Occipital lobe (tissue), 2 donors: ENCODE results near the gene OCIAD1. TPM values are rescaled to one million over a fixed set of nuclear protein-coding genes. Genes with fewer than 3 reads are reported as not detected.
"Not testable (repeated sequence)": the region's sequence is repeated elsewhere in the genome, so short reads cannot be mapped to it uniquely, and the experiment has no call there.

Source experiments
- DNase-seq: peaks from one replicate; lab custom pipeline; 2025; lab: John Stamatoyannopoulos, UW
- total RNA-seq: library from RNA; depleted of rRNA; stranded (reverse); fragments of >200 nt; gene quantifications from one replicate; pipeline ENCODE4 v1.2.3, GENCODE V29; 2014

Gene OCIAD1
- total RNA-seq, 1 donor from 2014 or later, result 144 TPM

GRCh38 chr4:48816971-48817370 lies 13.9 kb upstream of the OCIAD1 start:
- DNase-seq, result no peak

GRCh38 chr4:48821431-48821830 lies 9.5 kb upstream of the OCIAD1 start:
- not testable (repeated sequence) for DNase-seq

GRCh38 chr4:48827622-48828021 lies 3.3 kb upstream of the OCIAD1 start:
- DNase-seq, result no peak

- no peak for DNase-seq
Observed at GRCh38 chr4:48831532-48832030, 693 bp downstream of the OCIAD1 start.

GRCh38 chr4:48832571-48832970 lies 1.7 kb downstream of the OCIAD1 start:
- DNase-seq, result no peak

GRCh38 chr4:48836658-48837057 lies 5.8 kb downstream of the OCIAD1 start:
- DNase-seq, result no peak

GRCh38 chr4:48841045-48841827 lies 10.3 kb downstream of the OCIAD1 start:
- DNase-seq, result no peak

- DNase-seq, result no peak
Observed at GRCh38 chr4:48844843-48845242, 14.0 kb downstream of the OCIAD1 start.

GRCh38 chr4:48848799-48849198 lies 17.9 kb downstream of the OCIAD1 start:
- not testable (repeated sequence) for DNase-seq

- no peak for DNase-seq
Observed at GRCh38 chr4:48851651-48852050, 20.8 kb downstream of the OCIAD1 start.

GRCh38 chr4:48853604-48854394 lies 22.9 kb downstream of the OCIAD1 start:
- no peak for DNase-seq

- DNase-seq, result no peak
Observed at GRCh38 chr4:48854395-48854683, 23.5 kb downstream of the OCIAD1 start.

- no peak for DNase-seq
Observed at GRCh38 chr4:48854982-48855381, 24.1 kb downstream of the OCIAD1 start.

GRCh38 chr4:48858130-48858529 lies 27.2 kb downstream of the OCIAD1 start:
- no peak for DNase-seq

GRCh38 chr4:48862038-48862437 lies 31.1 kb downstream of the OCIAD1 start:
- DNase-seq, result no peak

- no peak for DNase-seq
Observed at GRCh38 chr4:48862661-48863060, 31.8 kb downstream of the OCIAD1 start.

- no peak for DNase-seq
Observed at GRCh38 chr4:48863728-48864127, 32.8 kb downstream of the OCIAD1 start.

GRCh38 chr4:48864696-48865095 lies 33.8 kb downstream of the OCIAD1 start:
- not testable (repeated sequence) for DNase-seq

GRCh38 chr4:48877827-48878535 lies 47.1 kb downstream of the OCIAD1 start:
- no peak for DNase-seq

GRCh38 chr4:48879561-48880442 lies 48.9 kb downstream of the OCIAD1 start:
- DNase-seq, result no peak

GRCh38 chr4:48881646-48882045 lies 50.8 kb downstream of the OCIAD1 start:
- DNase-seq, result not testable (repeated sequence)
